ENCODE data around the gene SPINT1.

- no peak for TF ChIP-seq CTCF (IDR thresholded peaks at IDR 0.05; ENCODE audit: borderline replicate concordance, extremely low read depth, low read length, poor library complexity, severe bottlenecking)
- TF ChIP-seq EZH2 (IDR thresholded peaks at IDR 0.05; ENCODE audit: borderline replicate concordance, low read depth, low read length, severe bottlenecking), result no peak
These were observed 34.9 kb downstream of the SPINT1 start for GRCh38 chr15:40878785-40879184.

Data from DND-41 (cell line).